ENCODE results near the gene FBN2.

- TF ChIP-seq, protein P1, sequence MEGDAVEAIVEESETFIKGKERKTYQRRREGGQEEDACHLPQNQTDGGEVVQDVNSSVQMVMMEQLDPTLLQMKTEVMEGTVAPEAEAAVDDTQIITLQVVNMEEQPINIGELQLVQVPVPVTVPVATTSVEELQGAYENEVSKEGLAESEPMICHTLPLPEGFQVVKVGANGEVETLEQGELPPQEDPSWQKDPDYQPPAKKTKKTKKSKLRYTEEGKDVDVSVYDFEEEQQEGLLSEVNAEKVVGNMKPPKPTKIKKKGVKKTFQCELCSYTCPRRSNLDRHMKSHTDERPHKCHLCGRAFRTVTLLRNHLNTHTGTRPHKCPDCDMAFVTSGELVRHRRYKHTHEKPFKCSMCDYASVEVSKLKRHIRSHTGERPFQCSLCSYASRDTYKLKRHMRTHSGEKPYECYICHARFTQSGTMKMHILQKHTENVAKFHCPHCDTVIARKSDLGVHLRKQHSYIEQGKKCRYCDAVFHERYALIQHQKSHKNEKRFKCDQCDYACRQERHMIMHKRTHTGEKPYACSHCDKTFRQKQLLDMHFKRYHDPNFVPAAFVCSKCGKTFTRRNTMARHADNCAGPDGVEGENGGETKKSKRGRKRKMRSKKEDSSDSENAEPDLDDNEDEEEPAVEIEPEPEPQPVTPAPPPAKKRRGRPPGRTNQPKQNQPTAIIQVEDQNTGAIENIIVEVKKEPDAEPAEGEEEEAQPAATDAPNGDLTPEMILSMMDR (conservative IDR thresholded peaks at IDR 0.05; ENCODE audit: low read depth, low read length) = no peak
- no peak for TF ChIP-seq EZH2 (IDR thresholded peaks at IDR 0.05; ENCODE audit: borderline replicate concordance, low read depth, low read length, poor library complexity, severe bottlenecking)
Measured at GRCh38 chr5:128329386-128329939, 208.6 kb downstream of the FBN2 start.

All from A673 (cell line).